CD14-positive monocyte (primary cell): Measurements from ENCODE around the gene TTLL12. TPM values are rescaled to one million over a fixed set of nuclear protein-coding genes. Genes with fewer than 3 reads are reported as not detected.

ENCODE experiments used
- DNase-seq, 3 donors: peaks; one replicate each; pipeline ENCODE4 v3.0.0-alpha.2; 2011 to 2022
- H2AFZ ChIP-seq: 2 replicates; pipeline ENCODE4 v1.6.0; 2012; ENCODE audit warnings: mild to moderate bottlenecking, low read depth, low read length, inconsistent platforms; ENCODE audit not compliant: insufficient read depth, poor library complexity, severe bottlenecking
- H3K27ac ChIP-seq, 2 donors: 1 replicate in 1 of 2; 2 replicates in 1 of 2; pipeline ENCODE4 v1.5.1; 2012 to 2013; ENCODE audit warnings: low read length in 2 of 2, control low read depth in 1 of 2, inconsistent platforms in 1 of 2, low read depth in 1 of 2, mild to moderate bottlenecking in 1 of 2
- H3K27me3 ChIP-seq, 2 donors: one replicate each; pipeline versions ENCODE4 v1.6.0 to v1.6.1; 2011 to 2013; ENCODE audit warnings: low read length in 2 of 2; ENCODE audit not compliant: control insufficient read depth in 2 of 2, insufficient read depth in 2 of 2
- H3K36me3 ChIP-seq, 2 donors: replicated peaks in 1 of 2; 1 replicate in 1 of 2; 2 replicates in 1 of 2; pipeline versions ENCODE4 v1.5.1 to v1.6.1; 2012 to 2013; ENCODE audit warnings: low read length in 2 of 2, control low read depth in 1 of 2, inconsistent platforms in 1 of 2, mild to moderate bottlenecking in 1 of 2; ENCODE audit not compliant: insufficient read depth in 2 of 2, control insufficient read depth in 1 of 2
- H3K4me1 ChIP-seq, 2 donors: 1 replicate in 1 of 2; 2 replicates in 1 of 2; pipeline versions ENCODE4 v1.5.1 to v1.6.1; 2012 to 2013; ENCODE audit warnings: low read length in 2 of 2, control low read depth in 1 of 2, inconsistent platforms in 1 of 2, mild to moderate bottlenecking in 1 of 2, moderate library complexity in 1 of 2; ENCODE audit not compliant: insufficient read depth in 2 of 2, control insufficient read depth in 1 of 2
- H3K4me2 ChIP-seq: replicated peaks from 2 replicates; pipeline ENCODE3; 2012; ENCODE audit warnings: low read length, moderate library complexity, mild to moderate bottlenecking; ENCODE audit not compliant: poor library complexity, severe bottlenecking; ENCODE audit errors: extremely low read depth
- H3K4me3 ChIP-seq, 3 experiments: fragments of 200-600 bp in 1 of 3; sonication (generic) in 1 of 3; replicated peaks in 1 of 3; 1 replicate in 2 of 3; 2 replicates in 1 of 3; pipeline ENCODE4 v1.5.1; 2011 to 2013; ENCODE audit warnings: low read length in 3 of 3, mild to moderate bottlenecking in 3 of 3, control low read depth in 2 of 3, low read depth in 2 of 3, inconsistent platforms in 1 of 3, moderate library complexity in 1 of 3
- H3K79me2 ChIP-seq: 2 replicates; pipeline ENCODE4 v1.6.0; 2012; ENCODE audit warnings: mild to moderate bottlenecking, control low read depth, inconsistent platforms, low read length, moderate library complexity; ENCODE audit not compliant: insufficient read depth
- H3K9ac ChIP-seq: 2 replicates; pipeline ENCODE4 v1.6.0; 2017; ENCODE audit warnings: low read length, mild to moderate bottlenecking; ENCODE audit not compliant: insufficient read depth, poor library complexity, severe bottlenecking
- H3K9me3 ChIP-seq, 2 donors: replicated peaks in 1 of 2; 1 replicate in 1 of 2; 2 replicates in 1 of 2; pipeline versions ENCODE4 v1.5.1 to v1.6.1; 2012 to 2013; ENCODE audit warnings: low read length in 2 of 2, control low read depth in 1 of 2; ENCODE audit not compliant: control insufficient read depth in 1 of 2, insufficient read depth in 1 of 2
- H4K20me1 ChIP-seq: 2 replicates; pipeline ENCODE4 v1.6.0; 2012; ENCODE audit warnings: mild to moderate bottlenecking, low read length, control low read depth, moderate library complexity; ENCODE audit not compliant: insufficient read depth
- H3K27ac Mint-ChIP-seq, 7 donors: one replicate each; pipeline ENCODE4 v1.8.0; 2020; ENCODE audit warnings: mild to moderate bottlenecking in 7 of 7, mixed read lengths in 7 of 7, moderate library complexity in 6 of 7, inconsistent platforms in 2 of 7
- H3K27me3 Mint-ChIP-seq, 3 donors: one replicate each; pipeline ENCODE4 v1.8.0; 2021 to 2022; ENCODE audit warnings: low read depth in 3 of 3, mild to moderate bottlenecking in 3 of 3, mixed read lengths in 3 of 3, moderate library complexity in 3 of 3, inconsistent platforms in 1 of 3
- H3K36me3 Mint-ChIP-seq, 2 donors: one replicate each; pipeline ENCODE4 v1.8.0; 2020; ENCODE audit warnings: mixed read lengths in 2 of 2, inconsistent platforms in 1 of 2, mild to moderate bottlenecking in 1 of 2
- H3K4me1 Mint-ChIP-seq: one replicate; pipeline ENCODE4 v1.8.0; 2020; ENCODE audit warnings: mild to moderate bottlenecking, mixed read lengths
- H3K4me3 Mint-ChIP-seq, 2 donors: one replicate each; pipeline ENCODE4 v1.8.0; 2020; ENCODE audit warnings: mild to moderate bottlenecking in 2 of 2, mixed read lengths in 2 of 2, moderate library complexity in 1 of 2
- H3K9me3 Mint-ChIP-seq, 7 donors: one replicate each; pipeline ENCODE4 v1.8.0; 2020 to 2022; ENCODE audit warnings: mixed read lengths in 7 of 7, mild to moderate bottlenecking in 6 of 7, moderate library complexity in 6 of 7, inconsistent platforms in 2 of 7
- CTCF ChIP-seq: fragments of 200-600 bp; IDR thresholded peaks from one replicate; pipeline ENCODE4 v1.8.0; 2022; ENCODE audit warnings: antibody characterized with exemption, mild to moderate bottlenecking
- WGBS: methylation state at CpG from one replicate; pipeline ENCODE4 v1.1.5; 2013; ENCODE audit warnings: missing lambda C conversion rate; ENCODE audit not compliant: insufficient coverage; 5-methylcytosine and 5-hydroxymethylcytosine counted together
- intact Hi-C, 2 donors: fragments of 100-400 bp; cut with micrococcal nuclease; formaldehyde crosslinking; loops; one replicate each; pipeline versions ENCODE4 v1.15.0 to v1.15.1; 2023
- polyA plus RNA-seq, 3 donors: library from polyadenylated mRNA; depleted of rRNA in 1 of 3; unstranded in 2 of 3; stranded (reverse) in 1 of 3; fragments of 300-500 nt in 2 of 3; fragments of >200 nt in 1 of 3; fragmentation: Illumina TruSeq in 2 of 3; gene quantifications; 1 replicate in 2 of 3; 2 replicates in 1 of 3; pipeline ENCODE4 v1.2.3, GENCODE V29; 2012 to 2021

Gene TTLL12
- polyA plus RNA-seq, 3 donors: 9.5 to 16.6 (median 16.5) TPM

- H3K36me3 ChIP-seq: peaks cover 0 to 8% of the 10 kb centered on the region in 2 donors
- intact Hi-C loops: loop anchor here in 1 of 2 donors (2.0 to 10.0 kb wide), 5 partner anchors 36 to 534 kb away; partner anchors contain the start of genes PACSIN2 and TTLL12
- WGBS: under 1% methylated on average over 75 of the region's 75 CpGs
- Mint-ChIP-seq H3K4me1 (peaks cover 69% of the 10 kb centered on the region), H3K27me3 (no peaks in the 10 kb centered on the region), H3K27ac (peak within 1 kb of the TSS; percentile 88 to 96 (median 95)), H3K36me3 (peaks cover 0 to 14% of the 10 kb centered on the region in 2 donors), H3K9me3 (no peaks in the 10 kb centered on the region), H3K4me3 (peak within 1 kb of the TSS; percentile 85 to 100)
- peaks cover 66% of the 10 kb centered on the region for H3K79me2 ChIP-seq
- H3K9ac ChIP-seq: peak within 1 kb of the TSS; percentile 83
- TF ChIP-seq CTCF: no peak
- peak in 2 of 3 donors; percentile 55 to 59 for DNase-seq
- H3K9me3 ChIP-seq: no peaks in the 10 kb centered on the region
- H4K20me1 ChIP-seq: peaks cover 32% of the 10 kb centered on the region
- peaks cover 69 to 87% of the 10 kb centered on the region in 2 donors for H3K4me1 ChIP-seq
- peak within 1 kb of the TSS; percentile 88 for H2AFZ ChIP-seq
- peak within 1 kb of the TSS; percentile 87 to 89 for H3K27ac ChIP-seq
- H3K27me3 ChIP-seq: no peaks in the 10 kb centered on the region
- H3K4me3 ChIP-seq: peak within 1 kb of the TSS; percentile 86 to 98 (median 98)
- peak within 1 kb of the TSS; percentile 83 for H3K4me2 ChIP-seq
These were observed 35.5 kb downstream of the TTLL12 start, which contains the start of gene TSPO for GRCh38 chr22:43151251-43152002. TSPO (plus strand) TSS chr22:43151559; CDS start chr22:43159239, 7,680 bp downstream.

- Mint-ChIP-seq H3K4me3 (peak overlapping the region; percentile 85 to 92), H3K27ac (peak overlapping the region; percentile 88 to 96 (median 94)), H3K27me3 (no peaks in the 10 kb centered on the region), H3K4me1 (peaks cover 69% of the 10 kb centered on the region), H3K36me3 (peaks cover 0 to 8% of the 10 kb centered on the region in 2 donors), H3K9me3 (peaks cover 0 to under 1% (median 0%) of the 10 kb centered on the region in 7 donors)
- H3K4me2 ChIP-seq: peak overlapping the region; percentile 83
- TF ChIP-seq CTCF: no peak
- H3K36me3 ChIP-seq: peaks cover 0 to 4% of the 10 kb centered on the region in 2 donors
- H3K27ac ChIP-seq: peak overlapping the region; percentile 47 to 89
- peak overlapping the region; percentile 86 to 98 (median 98) for H3K4me3 ChIP-seq
- no peak for DNase-seq
- WGBS: 70% methylated on average over 15 of the region's 15 CpGs
- H3K27me3 ChIP-seq: no peaks in the 10 kb centered on the region
- H3K4me1 ChIP-seq: peaks cover 66 to 87% of the 10 kb centered on the region in 2 donors
- intact Hi-C loops: loop anchor here in 1 of 2 donors (5.0 to 10.0 kb wide), 4 partner anchors 37 to 533 kb away; partner anchors contain the start of genes PACSIN2 and TTLL12
- peak overlapping the region; percentile 88 for H2AFZ ChIP-seq
- peaks cover 25% of the 10 kb centered on the region for H4K20me1 ChIP-seq
- H3K9me3 ChIP-seq: no peaks in the 10 kb centered on the region
- H3K79me2 ChIP-seq: peaks cover 60% of the 10 kb centered on the region
- peak overlapping the region; percentile 83 for H3K9ac ChIP-seq
These were observed 36.2 kb downstream of the TTLL12 start for GRCh38 chr22:43150731-43151206.
